ENCODE results near the gene SRL.

SRL gene

DNA sequence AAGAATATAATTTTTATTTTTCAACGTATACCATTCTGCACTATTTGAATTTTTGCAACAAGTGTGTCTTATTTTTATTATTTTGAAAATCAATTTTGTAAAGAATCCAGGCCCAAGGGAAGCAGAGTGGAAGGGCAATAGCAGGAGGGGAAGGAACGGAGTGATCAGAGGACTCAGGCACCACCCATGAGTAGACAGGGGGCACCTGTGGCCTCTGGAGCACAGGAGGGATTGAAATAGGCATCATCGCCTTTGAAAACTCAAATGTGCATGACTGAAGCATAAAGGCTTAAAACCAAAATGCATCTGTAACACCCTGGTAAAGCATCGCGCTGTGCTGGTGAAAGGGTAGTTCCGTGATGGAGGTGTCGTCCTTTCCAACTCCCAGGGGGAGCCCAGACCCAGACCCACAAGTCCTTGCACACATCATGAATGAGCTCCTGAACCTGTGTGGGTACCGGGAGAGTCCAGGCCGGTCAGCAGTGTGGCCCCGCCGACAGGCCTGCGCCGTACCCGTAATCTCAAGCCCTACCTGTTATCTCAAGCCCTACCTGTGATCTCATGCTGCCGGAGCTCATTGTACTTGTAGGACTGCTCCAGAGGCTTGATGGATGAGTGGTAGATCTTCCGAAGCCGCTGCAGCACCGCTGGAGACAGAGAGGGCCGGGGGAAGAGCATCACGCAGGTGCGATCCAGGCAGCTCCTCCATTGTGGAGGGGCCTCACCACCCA lies 39.1 kb downstream of the SRL start:
- DNase-seq (ENCODE audit: low read depth, low spot score), result no peak

- DNase-seq (ENCODE audit: low read depth, low spot score), result no peak
Observed at GRCh38 chr16:4200781-4201137, 41.1 kb downstream of the SRL start.

GRCh38 chr16:4200000-4200780 lies 41.7 kb downstream of the SRL start:
- DNase-seq (ENCODE audit: low read depth, low spot score), result no peak

DNA sequence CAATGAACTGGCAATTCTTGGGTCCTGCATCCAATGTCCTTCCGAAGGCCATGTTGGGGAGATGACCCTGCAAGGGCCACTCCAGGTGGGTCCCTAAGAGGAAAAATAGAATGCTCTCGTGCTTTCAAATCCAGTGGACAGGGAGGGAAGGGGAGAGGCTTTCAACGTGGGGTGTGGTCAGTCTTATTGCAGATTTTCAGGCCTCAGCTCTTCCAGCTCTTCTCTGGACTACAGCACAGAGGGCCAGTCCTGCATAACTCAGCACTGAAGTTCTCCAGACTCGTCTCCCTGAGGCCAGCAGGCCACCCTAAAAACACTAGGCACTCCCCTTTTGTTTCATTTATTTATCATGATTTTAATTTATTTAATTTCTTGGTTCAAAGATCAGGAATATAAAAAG lies 43.1 kb downstream of the SRL start:
- no peak for DNase-seq (ENCODE audit: low read depth, low spot score)

DNA sequence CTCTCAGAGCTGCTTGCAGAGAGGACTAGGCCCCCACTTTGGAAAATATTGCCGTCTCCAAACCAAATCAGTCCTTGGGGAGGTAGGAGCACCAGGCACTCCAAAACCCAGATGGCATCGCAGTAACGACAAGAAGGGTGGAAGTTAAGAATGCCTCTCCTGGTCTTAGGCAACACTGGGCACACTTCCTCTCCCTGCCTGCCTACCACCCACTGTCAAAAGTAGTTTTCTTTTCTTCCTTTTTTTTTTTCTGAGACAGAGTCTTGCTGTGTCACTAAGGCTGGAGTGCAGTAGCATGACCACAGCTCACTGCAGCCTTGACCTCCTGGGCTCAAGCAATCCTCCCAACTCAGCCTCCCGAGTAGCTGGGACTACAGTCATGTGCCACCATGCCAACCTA lies 47.2 kb downstream of the SRL start:
- DNase-seq (ENCODE audit: low read depth, low spot score), result no peak

DNA sequence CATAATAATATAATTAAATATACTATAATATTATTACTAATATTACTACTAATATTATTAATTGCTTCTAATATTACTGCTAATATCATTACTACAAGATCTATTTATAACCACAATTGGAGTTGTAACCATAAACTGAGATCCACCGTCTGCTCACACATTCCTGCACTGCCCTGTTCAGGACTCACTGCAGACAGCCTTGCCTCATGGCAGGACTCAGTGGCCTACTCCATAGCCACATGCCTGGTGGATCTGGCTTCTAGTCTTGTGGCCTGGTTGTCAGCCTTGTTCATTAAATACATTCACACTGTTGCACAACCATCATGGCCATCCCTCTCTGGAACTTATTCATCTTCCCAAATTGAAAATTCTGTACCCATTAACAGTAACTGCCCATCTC lies 48.0 kb downstream of the SRL start:
- DNase-seq (ENCODE audit: low read depth, low spot score), result no peak

- no peak for DNase-seq (ENCODE audit: low read depth, low spot score)
Observed at GRCh38 chr16:4192206-4192605, 49.7 kb downstream of the SRL start.

- DNase-seq (ENCODE audit: low read depth, low spot score), result no peak
Observed at GRCh38 chr16:4190712-4191333, 51.1 kb downstream of the SRL start.

DNA sequence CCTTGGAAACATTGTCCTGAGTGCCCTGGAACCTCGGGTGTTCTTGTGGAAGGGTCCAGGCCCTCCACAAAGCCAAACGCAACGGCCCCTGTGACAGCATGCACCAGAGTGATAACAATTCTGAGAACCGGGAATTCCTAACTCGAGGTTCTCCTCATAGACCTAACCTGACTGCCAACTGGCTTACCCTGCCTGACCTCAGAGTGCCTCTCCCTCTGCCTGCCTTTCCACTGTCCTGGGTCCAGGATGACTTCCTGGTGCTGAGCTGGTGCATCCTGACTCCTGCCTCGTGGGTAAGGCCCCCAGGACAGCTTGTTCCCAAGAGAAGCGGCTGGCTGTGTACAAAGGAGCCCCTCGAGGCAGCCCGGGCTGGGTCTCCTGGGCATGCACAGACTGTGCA lies 51.8 kb downstream of the SRL start:
- no peak for DNase-seq (ENCODE audit: low read depth, low spot score)

- no peak for DNase-seq (ENCODE audit: low read depth, low spot score)
Observed at GRCh38 chr16:4184038-4184702, 57.7 kb downstream of the SRL start.

DNA sequence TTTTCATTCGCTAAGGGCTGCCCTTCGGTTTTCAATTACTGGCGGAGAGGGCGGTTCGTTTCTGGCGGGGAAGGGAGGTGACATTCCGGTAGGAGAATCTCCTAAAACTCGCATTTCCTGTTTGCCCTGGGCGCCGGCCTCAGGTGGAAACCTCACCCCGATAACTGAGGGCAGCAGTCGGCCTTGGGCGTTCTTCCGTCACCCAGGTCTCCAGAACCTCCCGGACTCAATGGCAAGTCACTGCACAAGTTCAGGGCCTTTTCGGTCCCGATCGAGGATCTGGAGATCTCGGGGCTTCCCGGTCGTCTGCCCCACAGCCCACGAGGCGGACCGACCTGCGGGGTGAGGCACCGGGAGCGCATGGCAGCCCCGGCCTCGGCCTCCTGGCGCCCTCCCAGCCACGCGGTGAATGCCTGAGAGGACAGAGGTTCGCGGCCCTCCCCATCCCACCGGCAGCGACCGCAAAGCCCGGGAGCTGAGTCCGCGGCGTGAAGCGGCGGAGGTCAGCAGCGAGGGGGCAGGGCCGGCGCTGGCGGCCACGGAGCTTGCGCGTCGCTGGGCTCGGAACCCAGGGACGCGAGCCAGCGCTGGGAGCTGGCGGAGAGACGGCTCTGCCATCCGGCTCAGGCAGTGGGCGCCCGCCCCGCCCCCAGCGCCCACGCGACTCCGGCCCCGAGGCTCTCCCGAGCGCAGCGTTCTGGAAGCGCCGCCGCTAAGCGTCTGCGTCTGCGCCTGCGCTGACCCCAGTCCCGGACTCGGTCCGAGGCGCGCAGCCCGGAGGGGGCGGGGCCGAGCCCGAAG lies 58.4 kb downstream of the SRL start:
- DNase-seq (ENCODE audit: low read depth, low spot score), result peak; percentile 60

- DNase-seq (ENCODE audit: low read depth, low spot score), result no peak
Observed at GRCh38 chr16:4182581-4183236, 59.2 kb downstream of the SRL start.

- no peak for DNase-seq (ENCODE audit: low read depth, low spot score)
Observed at GRCh38 chr16:4180511-4180910, 61.4 kb downstream of the SRL start.

- no peak for DNase-seq (ENCODE audit: low read depth, low spot score)
Observed at GRCh38 chr16:4179763-4180260, 62.1 kb downstream of the SRL start.

GRCh38 chr16:4179020-4179419 lies 62.9 kb downstream of the SRL start:
- no peak for DNase-seq (ENCODE audit: low read depth, low spot score)

DNA sequence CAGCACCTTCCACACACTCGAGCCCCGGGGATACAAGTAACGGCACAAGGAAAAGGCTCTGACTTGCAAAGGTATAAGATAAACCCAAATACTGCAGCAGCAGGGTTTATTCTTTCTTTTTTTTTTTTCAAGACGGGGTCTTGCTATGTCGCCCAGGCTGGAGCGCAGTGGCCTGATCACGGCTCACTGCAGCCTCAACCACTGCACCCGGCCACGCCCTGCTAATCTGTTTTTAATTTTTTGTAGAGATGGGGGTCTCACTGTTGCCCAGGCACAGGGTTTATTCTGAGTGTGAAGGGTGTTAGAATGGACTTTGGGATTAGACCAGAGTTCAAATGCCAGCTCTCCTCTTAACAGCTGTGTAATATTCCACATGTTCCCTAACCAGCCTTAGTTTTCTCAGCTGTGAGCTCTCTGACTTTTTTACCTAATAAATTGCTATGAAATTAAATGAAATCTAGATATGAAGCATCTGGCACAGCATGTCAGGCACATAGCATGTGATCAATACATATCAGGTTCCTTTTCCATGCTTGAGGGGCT lies 63.3 kb downstream of the SRL start:
- DNase-seq (ENCODE audit: low read depth, low spot score), result no peak

DNA sequence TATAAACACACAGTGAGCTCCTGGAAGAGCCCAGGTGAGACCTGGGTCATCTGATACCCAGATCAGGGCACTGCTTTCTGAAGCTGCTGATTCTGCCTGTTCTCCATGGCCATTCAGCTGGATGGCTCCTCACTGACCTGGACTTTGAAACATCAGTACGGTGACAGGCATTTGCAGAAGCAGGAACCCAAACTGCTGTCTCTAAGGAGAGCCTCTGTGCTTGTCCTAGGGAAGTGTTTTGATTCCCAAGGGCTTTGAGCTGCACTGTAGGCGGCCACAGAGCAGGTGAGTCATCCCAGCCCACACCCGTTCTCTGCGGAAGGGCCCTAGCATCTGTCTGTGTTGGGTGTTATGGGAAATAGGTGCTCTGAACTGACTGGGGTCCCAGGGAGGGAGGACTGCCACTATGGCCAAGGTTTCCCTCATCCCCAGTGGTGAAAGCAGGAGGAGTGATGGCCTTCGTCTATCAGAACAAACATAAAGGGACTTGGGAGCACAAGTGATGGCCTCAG lies 64.9 kb downstream of the SRL start:
- no peak for DNase-seq (ENCODE audit: low read depth, low spot score)

DNA sequence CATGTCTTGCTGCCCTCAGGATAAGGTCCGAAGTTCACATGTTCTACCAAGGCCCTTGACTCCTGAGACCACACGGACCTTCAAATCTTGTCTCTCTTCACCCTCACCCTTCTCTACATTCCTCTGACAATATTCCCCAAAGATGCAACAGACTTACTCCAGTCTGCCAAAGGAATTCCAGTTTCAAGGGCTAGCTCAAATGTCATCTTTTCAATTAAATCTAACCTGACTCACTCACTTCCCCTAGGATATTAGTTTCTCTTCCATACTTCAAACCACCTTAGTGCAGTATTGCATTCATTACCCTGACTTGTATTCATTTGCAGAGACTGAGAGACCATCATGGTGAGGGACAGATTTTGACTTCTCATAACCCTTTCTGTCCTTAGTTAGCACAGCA lies 66.0 kb downstream of the SRL start:
- no peak for DNase-seq (ENCODE audit: low read depth, low spot score)

DNA sequence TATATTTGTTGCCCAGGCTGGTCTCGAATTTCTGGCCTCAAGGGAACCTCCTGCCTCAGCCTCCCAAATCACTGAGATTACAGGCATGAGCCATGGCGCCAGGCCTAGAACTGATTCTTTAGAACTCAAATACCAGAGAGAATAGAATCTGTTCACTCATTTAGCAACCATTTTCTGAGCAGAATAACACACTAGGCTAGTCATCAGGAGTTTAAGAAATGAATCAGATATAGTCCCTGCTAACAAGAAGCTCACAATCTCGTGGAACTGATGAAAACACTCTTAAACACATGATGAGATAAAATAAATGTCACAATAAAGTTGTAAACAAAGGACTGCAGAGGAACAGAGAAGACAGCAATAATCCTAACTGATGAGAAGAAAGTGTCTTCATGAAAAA lies 69.8 kb downstream of the SRL start:
- DNase-seq (ENCODE audit: low read depth, low spot score), result no peak

DNA sequence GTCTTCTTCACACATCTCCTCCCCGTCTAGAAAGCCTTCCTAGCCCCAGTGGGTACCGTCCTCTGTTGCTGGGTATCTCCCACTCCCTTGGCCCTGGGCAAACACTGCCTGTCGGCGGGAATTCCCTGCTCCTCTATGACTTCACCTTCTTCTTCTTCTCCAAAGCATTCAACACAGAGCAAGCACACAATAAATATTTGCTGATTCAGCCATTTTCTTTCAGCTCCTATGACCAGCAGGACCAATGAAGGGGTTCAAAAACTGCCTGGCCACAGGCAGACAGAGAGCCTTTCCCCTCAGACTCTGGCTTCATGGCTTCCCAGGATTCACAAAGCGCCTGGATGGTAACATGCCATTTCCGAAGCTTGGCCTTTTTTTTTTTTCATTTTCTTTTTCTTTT lies 72.5 kb downstream of the SRL start:
- no peak for DNase-seq (ENCODE audit: low read depth, low spot score)
